Germinal center (tissue), 1 donor: ENCODE data around the gene URM1.
A peak's percentile ranks its signal among the peaks of the same experiment; 100 is the strongest.

Experiments used
- DNase-seq: peaks from one replicate; pipeline ENCODE4 v3.0.0; 2012; ENCODE audit warnings: mixed read lengths, low spot score

Gene URM1

GRCh38 chr9:128429513-128430086 lies 58.4 kb downstream of the URM1 start:
- no peak for DNase-seq

GRCh38 chr9:128431207-128431606 lies 60.0 kb downstream of the URM1 start:
- no peak for DNase-seq

GRCh38 chr9:128434340-128434739 lies 63.2 kb downstream of the URM1 start:
- no peak for DNase-seq

GRCh38 chr9:128435611-128436010 lies 64.4 kb downstream of the URM1 start:
- DNase-seq, result no peak

- DNase-seq, result peak; percentile 89
Observed at GRCh38 chr9:128438343-128439109, 67.4 kb downstream of the URM1 start.

GRCh38 chr9:128439273-128439672 lies 68.1 kb downstream of the URM1 start:
- no peak for DNase-seq
